ENCODE measurements around the gene MAP2.

The MAP2 gene

GRCh38 chr2:209512971-209513370 lies 89.1 kb downstream of the MAP2 start:
- H3K36me3 ChIP-seq (ENCODE audit: control insufficient read depth, insufficient read depth, low read length) = no peaks in the 10 kb centered on the region
- H3K27ac ChIP-seq (ENCODE audit: low read depth, low read length, severe bottlenecking) = no peak overlapping the region
- H3K4me3 ChIP-seq (ENCODE audit: extremely low read depth, insufficient read depth, low read length, poor library complexity, severe bottlenecking) = no peak overlapping the region
- WGBS, 2 experiments (ENCODE audit: insufficient coverage in 2 of 2) = 100% methylated on average over 1 of the region's 2 CpGs
- no peaks in the 10 kb centered on the region for H3K4me1 ChIP-seq (ENCODE audit: control insufficient read depth, insufficient read depth, low read length, poor library complexity, severe bottlenecking)
- H3K9me3 ChIP-seq (ENCODE audit: control insufficient read depth, low read length) = no peaks in the 10 kb centered on the region

- Histone ChIP-seq H3K27ac (ENCODE audit: low read depth, low read length, severe bottlenecking) (no peak overlapping the region), H3K4me1 (ENCODE audit: control insufficient read depth, insufficient read depth, low read length, poor library complexity, severe bottlenecking) (no peaks in the 10 kb centered on the region), H3K4me3 (ENCODE audit: extremely low read depth, insufficient read depth, low read length, poor library complexity, severe bottlenecking) (no peak overlapping the region), H3K9me3 (ENCODE audit: control insufficient read depth, low read length) (no peaks in the 10 kb centered on the region), H3K36me3 (ENCODE audit: control insufficient read depth, insufficient read depth, low read length) (no peaks in the 10 kb centered on the region)
- whole genome bisulfite sequencing, 2 experiments (ENCODE audit: insufficient coverage in 2 of 2) = 60 to 100% methylated on average over 1 of the region's 5 CpGs
These were observed 93.6 kb downstream of the MAP2 start for GRCh38 chr2:209517436-209517835.

- Histone ChIP-seq H3K4me1 (ENCODE audit: control insufficient read depth, insufficient read depth, low read length, poor library complexity, severe bottlenecking) (no peaks in the 10 kb centered on the region), H3K4me3 (ENCODE audit: extremely low read depth, insufficient read depth, low read length, poor library complexity, severe bottlenecking) (no peak overlapping the region), H3K36me3 (ENCODE audit: control insufficient read depth, insufficient read depth, low read length) (no peaks in the 10 kb centered on the region), H3K27ac (ENCODE audit: low read depth, low read length, severe bottlenecking) (no peak overlapping the region), H3K9me3 (ENCODE audit: control insufficient read depth, low read length) (no peaks in the 10 kb centered on the region)
These were observed 95.4 kb downstream of the MAP2 start for GRCh38 chr2:209519271-209519670.

- no peak overlapping the region for H3K4me3 ChIP-seq (ENCODE audit: extremely low read depth, insufficient read depth, low read length, poor library complexity, severe bottlenecking)
- no peaks in the 10 kb centered on the region for H3K36me3 ChIP-seq (ENCODE audit: control insufficient read depth, insufficient read depth, low read length)
- no peaks in the 10 kb centered on the region for H3K4me1 ChIP-seq (ENCODE audit: control insufficient read depth, insufficient read depth, low read length, poor library complexity, severe bottlenecking)
- no peak overlapping the region for H3K27ac ChIP-seq (ENCODE audit: low read depth, low read length, severe bottlenecking)
- H3K9me3 ChIP-seq (ENCODE audit: control insufficient read depth, low read length) = no peaks in the 10 kb centered on the region
These were observed 96.1 kb downstream of the MAP2 start for GRCh38 chr2:209519906-209520305.

- Histone ChIP-seq H3K27ac (ENCODE audit: low read depth, low read length, severe bottlenecking) (no peak overlapping the region), H3K4me3 (ENCODE audit: extremely low read depth, insufficient read depth, low read length, poor library complexity, severe bottlenecking) (no peak overlapping the region), H3K9me3 (ENCODE audit: control insufficient read depth, low read length) (no peaks in the 10 kb centered on the region), H3K4me1 (ENCODE audit: control insufficient read depth, insufficient read depth, low read length, poor library complexity, severe bottlenecking) (peaks cover 8% of the 10 kb centered on the region), H3K36me3 (ENCODE audit: control insufficient read depth, insufficient read depth, low read length) (no peaks in the 10 kb centered on the region)
- WGBS, 2 experiments (ENCODE audit: insufficient coverage in 2 of 2) = 72 to 83% methylated on average over 2 to 6 of the region's 8 CpGs
These were observed 99.3 kb downstream of the MAP2 start for GRCh38 chr2:209523041-209523740.

- no peaks in the 10 kb centered on the region for H3K36me3 ChIP-seq (ENCODE audit: control insufficient read depth, insufficient read depth, low read length)
- no peak overlapping the region for H3K4me3 ChIP-seq (ENCODE audit: extremely low read depth, insufficient read depth, low read length, poor library complexity, severe bottlenecking)
- H3K27ac ChIP-seq (ENCODE audit: low read depth, low read length, severe bottlenecking) = no peak overlapping the region
- whole genome bisulfite sequencing, 2 experiments (ENCODE audit: insufficient coverage in 2 of 2) = 100% methylated on average over 1 of the region's 2 CpGs; no CpG with 5 or more reads in 1 of the 2 experiments
- H3K4me1 ChIP-seq (ENCODE audit: control insufficient read depth, insufficient read depth, low read length, poor library complexity, severe bottlenecking) = peaks cover 8% of the 10 kb centered on the region
- no peaks in the 10 kb centered on the region for H3K9me3 ChIP-seq (ENCODE audit: control insufficient read depth, low read length)
These were observed 100.0 kb downstream of the MAP2 start for GRCh38 chr2:209523867-209524266.

- peaks cover 8% of the 10 kb centered on the region for H3K4me1 ChIP-seq (ENCODE audit: control insufficient read depth, insufficient read depth, low read length, poor library complexity, severe bottlenecking)
- H3K9me3 ChIP-seq (ENCODE audit: control insufficient read depth, low read length) = no peaks in the 10 kb centered on the region
- no peak overlapping the region for H3K4me3 ChIP-seq (ENCODE audit: extremely low read depth, insufficient read depth, low read length, poor library complexity, severe bottlenecking)
- H3K36me3 ChIP-seq (ENCODE audit: control insufficient read depth, insufficient read depth, low read length) = no peaks in the 10 kb centered on the region
- WGBS, 2 experiments (ENCODE audit: insufficient coverage in 2 of 2) = 80% methylated on average over 1 of the region's 3 CpGs
- peak overlapping the region; percentile 51 for H3K27ac ChIP-seq (ENCODE audit: low read depth, low read length, severe bottlenecking)
These were observed 101.5 kb downstream of the MAP2 start for GRCh38 chr2:209525331-209525730.

- H3K4me3 ChIP-seq (ENCODE audit: extremely low read depth, insufficient read depth, low read length, poor library complexity, severe bottlenecking) = no peak overlapping the region
- peak overlapping the region; percentile 51 for H3K27ac ChIP-seq (ENCODE audit: low read depth, low read length, severe bottlenecking)
- no peaks in the 10 kb centered on the region for H3K9me3 ChIP-seq (ENCODE audit: control insufficient read depth, low read length)
- peaks cover 8% of the 10 kb centered on the region for H3K4me1 ChIP-seq (ENCODE audit: control insufficient read depth, insufficient read depth, low read length, poor library complexity, severe bottlenecking)
- no peaks in the 10 kb centered on the region for H3K36me3 ChIP-seq (ENCODE audit: control insufficient read depth, insufficient read depth, low read length)
These were observed 102.0 kb downstream of the MAP2 start for GRCh38 chr2:209525834-209526281.

- H3K4me1 ChIP-seq (ENCODE audit: control insufficient read depth, insufficient read depth, low read length, poor library complexity, severe bottlenecking) = peaks cover 8% of the 10 kb centered on the region
- no peak overlapping the region for H3K27ac ChIP-seq (ENCODE audit: low read depth, low read length, severe bottlenecking)
- no peaks in the 10 kb centered on the region for H3K36me3 ChIP-seq (ENCODE audit: control insufficient read depth, insufficient read depth, low read length)
- no peak overlapping the region for H3K4me3 ChIP-seq (ENCODE audit: extremely low read depth, insufficient read depth, low read length, poor library complexity, severe bottlenecking)
- no peaks in the 10 kb centered on the region for H3K9me3 ChIP-seq (ENCODE audit: control insufficient read depth, low read length)
- 100% methylated on average over 1 of the region's 1 CpG; no CpG with 5 or more reads in 1 of the 2 experiments for WGBS, 2 experiments (ENCODE audit: insufficient coverage in 2 of 2)
These were observed 102.7 kb downstream of the MAP2 start for GRCh38 chr2:209526561-209526960.

- Histone ChIP-seq H3K36me3 (ENCODE audit: control insufficient read depth, insufficient read depth, low read length) (no peaks in the 10 kb centered on the region), H3K4me1 (ENCODE audit: control insufficient read depth, insufficient read depth, low read length, poor library complexity, severe bottlenecking) (peaks cover 8% of the 10 kb centered on the region), H3K27ac (ENCODE audit: low read depth, low read length, severe bottlenecking) (no peak overlapping the region), H3K4me3 (ENCODE audit: extremely low read depth, insufficient read depth, low read length, poor library complexity, severe bottlenecking) (no peak overlapping the region), H3K9me3 (ENCODE audit: control insufficient read depth, low read length) (no peaks in the 10 kb centered on the region)
- WGBS, 2 experiments (ENCODE audit: insufficient coverage in 2 of 2) = no CpG with 5 or more reads among the region's 3 CpGs
These were observed 105.7 kb downstream of the MAP2 start for GRCh38 chr2:209529579-209529978.

GRCh38 chr2:209532321-209532720 lies 108.5 kb downstream of the MAP2 start:
- Histone ChIP-seq H3K9me3 (ENCODE audit: control insufficient read depth, low read length) (no peaks in the 10 kb centered on the region), H3K4me3 (ENCODE audit: extremely low read depth, insufficient read depth, low read length, poor library complexity, severe bottlenecking) (no peak overlapping the region), H3K27ac (ENCODE audit: low read depth, low read length, severe bottlenecking) (no peak overlapping the region), H3K4me1 (ENCODE audit: control insufficient read depth, insufficient read depth, low read length, poor library complexity, severe bottlenecking) (no peaks in the 10 kb centered on the region), H3K36me3 (ENCODE audit: control insufficient read depth, insufficient read depth, low read length) (no peaks in the 10 kb centered on the region)
- WGBS, 2 experiments (ENCODE audit: insufficient coverage in 2 of 2) = 83 to 100% methylated on average over 2 of the region's 2 CpGs
